Endothelial cell of umbilical vein (primary cell): ENCODE results near the gene PTPDC1. TPM values are rescaled to one million over a fixed set of nuclear protein-coding genes. Genes with fewer than 3 reads are reported as not detected.

Experiments used
- BruUV-seq: library from RNA; stranded (reverse); fragments of 400-500 nt; replicated peaks from 2 replicates; lab custom pipeline; 2021; lab: Mats Ljungman, UMichigan
- CTCF ChIA-PET: fragments of 300-600, 350-600 bp; sonication (Branson Sonifier 250); formaldehyde crosslinking; loops from one replicate; lab custom pipeline; 2021; ENCODE audit warnings: antibody characterized with exemption, inconsistent platforms; lab: Charles Lee
- POLR2A ChIA-PET: fragments of 300-600, 350-600 bp; sonication (Branson Sonifier 250); formaldehyde crosslinking; loops from one replicate; lab custom pipeline; 2021; ENCODE audit warnings: antibody characterized with exemption, inconsistent platforms; lab: Charles Lee
- DNase-seq: peaks from one replicate; pipeline ENCODE4 v3.0.0-alpha.2; 2011; ENCODE audit warnings: low read depth, low spot score
- FAIRE-seq: peaks from 2 replicates; lab custom pipeline; 2011; peaks lifted over from hg19 to GRCh38; lab: Jason Lieb, UNC
- H2AFZ ChIP-seq: 2 replicates; pipeline ENCODE4 v1.6.0; 2012; ENCODE audit warnings: low read depth, low read length, control low read depth, inconsistent platforms
- H3K27ac ChIP-seq: 2 replicates; pipeline ENCODE4 v1.5.1; 2011; ENCODE audit warnings: low read depth, mild to moderate bottlenecking, control low read depth, low read length, moderate library complexity; ENCODE audit not compliant: insufficient read depth
- H3K27me3 ChIP-seq, 2 experiments: 2 replicates each; pipeline versions ENCODE4 v1.6.0 to v1.6.1; 2011; ENCODE audit warnings: low read length in 2 of 2, mixed read lengths in 1 of 2; ENCODE audit not compliant: control insufficient read depth in 2 of 2, insufficient read depth in 2 of 2
- H3K36me3 ChIP-seq, 2 experiments: 2 replicates in 1 of 2; 3 replicates in 1 of 2; pipeline ENCODE4 v1.5.1; 2011; ENCODE audit warnings: low read length in 2 of 2, mild to moderate bottlenecking in 1 of 2, moderate library complexity in 1 of 2; ENCODE audit not compliant: control insufficient read depth in 2 of 2, insufficient read depth in 2 of 2; ENCODE audit errors: extremely low read depth in 1 of 2
- H3K4me1 ChIP-seq: 3 replicates; pipeline ENCODE4 v1.5.1; 2011; ENCODE audit warnings: mild to moderate bottlenecking, low read length; ENCODE audit not compliant: control insufficient read depth, insufficient read depth; ENCODE audit errors: extremely low read depth
- H3K4me2 ChIP-seq: 2 replicates; pipeline ENCODE4 v1.6.1; 2011; ENCODE audit warnings: low read length, control low read depth, mixed read lengths; ENCODE audit not compliant: insufficient read depth
- H3K4me3 ChIP-seq, 3 experiments: fragments of 200-600 bp in 1 of 3; sonication (generic), shearing (Covaris generic) in 1 of 3; replicated peaks in 1 of 3; 2 replicates each; pipeline ENCODE4 v1.5.1; 2011 to 2016; ENCODE audit warnings: control low read depth in 3 of 3, low read length in 3 of 3, mild to moderate bottlenecking in 2 of 3, inconsistent platforms in 1 of 3, low read depth in 1 of 3, moderate library complexity in 1 of 3; ENCODE audit not compliant: insufficient read depth in 1 of 3
- H3K79me2 ChIP-seq: 2 replicates; pipeline ENCODE4 v1.6.0; 2012; ENCODE audit warnings: low read length, inconsistent platforms; ENCODE audit not compliant: control insufficient read depth, insufficient read depth
- H3K9ac ChIP-seq: replicated peaks from 2 replicates; pipeline ENCODE3; 2011; ENCODE audit warnings: low read length, control low read depth; ENCODE audit not compliant: insufficient read depth; ENCODE audit errors: extremely low read depth
- H3K9me1 ChIP-seq: replicated peaks from 3 replicates; pipeline ENCODE4 v1.6.0; 2011; ENCODE audit warnings: mild to moderate bottlenecking, low read length; ENCODE audit not compliant: control insufficient read depth, insufficient read depth; ENCODE audit errors: extremely low read depth
- H3K9me3 ChIP-seq: replicated peaks from 2 replicates; pipeline ENCODE4 v1.5.1; 2012; ENCODE audit warnings: low read length, inconsistent platforms; ENCODE audit not compliant: control insufficient read depth, insufficient read depth
- H4K20me1 ChIP-seq: replicated peaks from 2 replicates; pipeline ENCODE3; 2011; ENCODE audit warnings: mild to moderate bottlenecking, low read length; ENCODE audit not compliant: control insufficient read depth, insufficient read depth; ENCODE audit errors: extremely low read depth
- CTCF ChIP-seq, 2 donors: IDR thresholded peaks; 1 replicate in 1 of 2; 2 replicates in 1 of 2; pipeline ENCODE4 v1.5.1; 2011; ENCODE audit warnings: low read length in 2 of 2, mild to moderate bottlenecking in 2 of 2, moderate library complexity in 2 of 2, control low read depth in 1 of 2, inconsistent platforms in 1 of 2, low read depth in 1 of 2; ENCODE audit not compliant: insufficient read depth in 1 of 2; ENCODE audit errors: extremely low read depth in 1 of 2
- EZH2 ChIP-seq: IDR thresholded peaks from 2 replicates; pipeline ENCODE4 v1.6.1; 2012; ENCODE audit warnings: borderline replicate concordance, low read depth, mild to moderate bottlenecking, moderate library complexity, low read length, inconsistent platforms; ENCODE audit not compliant: severe bottlenecking
- FOS ChIP-seq: IDR thresholded peaks from 2 replicates; pipeline ENCODE4 v1.6.1; 2011; ENCODE audit warnings: mild to moderate bottlenecking, low read length, moderate library complexity, borderline replicate concordance; ENCODE audit not compliant: insufficient read depth
- GATA2 ChIP-seq: IDR thresholded peaks from 2 replicates; pipeline ENCODE4 v1.7.0; 2011; ENCODE audit warnings: low read depth, mild to moderate bottlenecking, moderate library complexity, mixed read lengths, low read length; ENCODE audit not compliant: insufficient read length, insufficient read depth
- JUN ChIP-seq: IDR thresholded peaks from 2 replicates; pipeline ENCODE4 v1.6.1; 2011; ENCODE audit warnings: borderline replicate concordance, low read depth; ENCODE audit not compliant: insufficient read length, insufficient read depth
- MAX ChIP-seq: IDR thresholded peaks from 2 replicates; pipeline ENCODE4 v1.6.1; 2011; ENCODE audit not compliant: insufficient read depth, insufficient read length
- MYC ChIP-seq: IDR thresholded peaks from one replicate; pipeline ENCODE4 v1.6.1; 2011; ENCODE audit warnings: mild to moderate bottlenecking, low read depth, low read length
- POLR2A ChIP-seq: IDR thresholded peaks from 2 replicates; pipeline ENCODE4 v1.6.1; 2012; ENCODE audit warnings: low read depth, mild to moderate bottlenecking, control low read depth, low read length
- POLR2AphosphoS5 ChIP-seq: IDR thresholded peaks from 2 replicates; pipeline ENCODE4 v1.6.1; 2012; ENCODE audit warnings: low read depth, mild to moderate bottlenecking, control low read depth, low read length, moderate library complexity; ENCODE audit not compliant: insufficient read depth
- dilution Hi-C: fragments of 300-500 bp; cut with MboI; formaldehyde crosslinking; loops from one replicate; pipeline ENCODE4 v1.15.0; 2019; ENCODE audit warnings: low sequenced_read_pairs; ENCODE audit not compliant: extremely low pct_ligation_motif_present
- intact Hi-C: fragments of 100-400 bp; cut with micrococcal nuclease; formaldehyde crosslinking; loops from one replicate; pipeline ENCODE4 v1.10.0; 2022
- polyA plus RNA-seq, 4 experiments: library from polyadenylated mRNA; depleted of rRNA in 3 of 4; stranded (reverse) in 3 of 4; unstranded in 1 of 4; fragments of >200 nt; gene quantifications; 2 replicates each; pipeline versions ENCODE4 v1.2.1 to v1.2.3, GENCODE V29; 2011 to 2012; ENCODE audit warnings: missing spikeins in 1 of 4
- total RNA-seq: library from RNA; stranded (reverse); gene quantifications from 2 replicates; pipeline ENCODE4 v1.2.3, GENCODE V29; 2021

Gene PTPDC1
- total and polyA plus RNA-seq, 2 donors (not counting 3 experiments of a cell fraction or from before 2014, with no cell fraction given): 4.3 to 9.1 TPM

- ChIA-PET CTCF (interaction anchor here (1.0 kb wide), 1 partner anchor 12 kb away, joined by 3 read pairs; no protein-coding TSS in a partner anchor), POLR2A (no interaction called here)
- Histone ChIP-seq H3K27me3 (no peaks in the 10 kb centered on the region), H2AFZ (no peak overlapping the region), H3K9me1 (no peaks in the 10 kb centered on the region), H3K27ac (no peak overlapping the region), H3K4me3 (no peak overlapping the region), H3K79me2 (no peaks in the 10 kb centered on the region), H3K4me2 (no peak overlapping the region), H3K4me1 (no peaks in the 10 kb centered on the region), H3K36me3 (no peaks in the 10 kb centered on the region), H4K20me1 (no peaks in the 10 kb centered on the region), H3K9ac (no peak overlapping the region), H3K9me3 (no peaks in the 10 kb centered on the region)
- intact Hi-C loops (no loop called here), dilution Hi-C loops (no loop called here)
- FAIRE-seq: no peak
- no peak for DNase-seq
- no TSS peak for BruUV-seq
- TF ChIP-seq CTCF (IDR thresholded peaks at IDR 0.05; ENCODE audit: extremely low read depth in 1 of 2, insufficient read depth in 1 of 2, low read depth in 1 of 2, low read length in 2 of 2): no peak
- TF ChIP-seq MYC: no peak
- TF ChIP-seq MAX: no peak
- TF ChIP-seq POLR2AphosphoS5: no peak
- TF ChIP-seq FOS: no peak
- no peak for TF ChIP-seq JUN
- no peak for TF ChIP-seq EZH2
- no peak for TF ChIP-seq GATA2
- TF ChIP-seq POLR2A: no peak
These were observed 43.5 kb downstream of the PTPDC1 start for GRCh38 chr9:94127806-94128205.
